Tibial nerve (tissue), 4 donors: Measurements from ENCODE around the gene OBSCN. TPM values are rescaled to one million over a fixed set of nuclear protein-coding genes. Genes with fewer than 3 reads are reported as not detected.

Experiments used
- DNase-seq, 2 donors: peaks; one replicate each; pipeline ENCODE4 v3.0.0-alpha.2; 2019; ENCODE audit warnings: low spot score in 2 of 2
- H3K27ac ChIP-seq, 4 donors: fragments of 200-600 bp; sonication (generic) in 3 of 4; one replicate each; pipeline ENCODE4 v1.5.1; 2017 to 2019; ENCODE audit warnings: mild to moderate bottlenecking in 1 of 4
- H3K27me3 ChIP-seq, 2 donors: fragments of 200-600 bp; sonication (generic) in 1 of 2; one replicate each; pipeline versions ENCODE4 v1.5.1 to v1.6.0; 2017 to 2019
- H3K36me3 ChIP-seq, 3 donors: fragments of 200-600 bp; sonication (generic); one replicate each; pipeline ENCODE4 v1.5.1; 2018 to 2019
- H3K4me1 ChIP-seq, 4 donors: fragments of 200-600 bp; sonication (generic) in 3 of 4; one replicate each; pipeline ENCODE4 v1.5.1; 2017 to 2019
- H3K4me3 ChIP-seq, 4 donors: fragments of 200-600 bp; sonication (generic) in 3 of 4; one replicate each; pipeline ENCODE4 v1.5.1; 2017 to 2019; ENCODE audit warnings: mild to moderate bottlenecking in 1 of 4, moderate library complexity in 1 of 4
- H3K9me3 ChIP-seq, 4 donors: fragments of 200-600 bp; sonication (generic) in 3 of 4; one replicate each; pipeline ENCODE4 v1.5.1; 2017 to 2019
- EP300 ChIP-seq, 2 donors: sonication (generic); formaldehyde crosslinking; IDR thresholded peaks; one replicate each; pipeline ENCODE4 v1.6.1; 2017; ENCODE audit warnings: antibody characterized with exemption in 2 of 2, mild to moderate bottlenecking in 1 of 2
- POLR2A ChIP-seq, 2 donors: fragments of 450-650 bp; IDR thresholded peaks; one replicate each; pipeline ENCODE4 v1.6.1; 2017; ENCODE audit warnings: antibody characterized with exemption in 2 of 2, mild to moderate bottlenecking in 2 of 2, moderate library complexity in 2 of 2
- WGBS, 2 donors: methylation state at CpG; one replicate each; pipeline ENCODE4 v1.1.5; 2018; 5-methylcytosine and 5-hydroxymethylcytosine counted together
- total RNA-seq, 4 donors: library from RNA; depleted of rRNA; stranded (reverse); fragments of >200 nt; gene quantifications; one replicate each; pipeline ENCODE4 v1.1.0, GENCODE V29; 2016
- TF ChIP-seq, protein P1 (sequence below), 5 experiments: fragments of 200-600 bp in 3 of 5; fragments of 450-650 bp in 2 of 5; sonication (generic) in 3 of 5; IDR thresholded peaks; one replicate each; pipeline ENCODE4 v1.5.1; 2016 to 2019; ENCODE audit warnings: antibody characterized with exemption in 5 of 5, mild to moderate bottlenecking in 3 of 5, moderate library complexity in 2 of 5

Gene OBSCN
- total RNA-seq, 4 donors from 2014 or later, result 8.5 to 22.6 (median 19.0) TPM

DNA sequence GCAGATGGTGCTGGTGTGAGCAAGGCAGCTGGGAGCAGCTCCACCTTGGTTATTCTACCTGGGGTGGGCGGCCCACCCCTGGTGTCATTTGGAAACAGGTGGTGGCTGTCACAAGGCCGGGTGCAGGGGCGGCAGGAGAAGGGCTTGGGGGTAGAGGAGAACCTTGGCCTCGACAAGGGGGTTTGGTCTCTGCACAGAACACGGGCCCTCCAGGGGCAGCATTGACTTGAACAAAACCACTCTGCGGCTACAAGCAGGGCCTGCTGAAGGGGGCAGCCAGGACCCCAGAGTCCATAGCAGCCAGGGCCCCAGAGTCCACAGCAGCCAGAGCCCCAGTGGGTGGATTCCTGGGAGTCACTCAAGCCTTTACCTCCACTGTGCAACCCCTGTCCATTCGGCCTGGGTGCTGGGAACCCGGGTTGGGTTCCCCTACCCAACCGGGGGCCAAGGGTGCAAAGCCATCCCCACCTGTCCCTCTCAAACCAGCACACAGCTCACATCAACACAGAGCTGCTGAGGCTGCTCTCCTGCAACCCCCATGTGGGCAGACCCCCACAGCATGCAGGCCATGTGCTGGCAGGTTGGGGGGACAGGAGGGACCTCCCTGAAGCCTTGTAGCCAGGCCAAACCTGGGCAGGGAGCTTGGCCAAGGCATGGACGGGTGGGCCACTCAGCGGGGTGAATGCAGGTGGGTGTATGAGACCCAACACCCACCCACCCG lies 191.1 kb downstream of the OBSCN start:
- Histone ChIP-seq H3K4me3 (no peak overlapping the region), H3K4me1 (peaks cover 0 to 17% (median 2%) of the 10 kb centered on the region in 4 donors), H3K9me3 (no peaks in the 10 kb centered on the region), H3K27ac (no peak overlapping the region), H3K36me3 (peaks cover 0 to 91% (median 8%) of the 10 kb centered on the region in 3 donors), H3K27me3 (no peaks in the 10 kb centered on the region)
- TF ChIP-seq, protein P1, sequence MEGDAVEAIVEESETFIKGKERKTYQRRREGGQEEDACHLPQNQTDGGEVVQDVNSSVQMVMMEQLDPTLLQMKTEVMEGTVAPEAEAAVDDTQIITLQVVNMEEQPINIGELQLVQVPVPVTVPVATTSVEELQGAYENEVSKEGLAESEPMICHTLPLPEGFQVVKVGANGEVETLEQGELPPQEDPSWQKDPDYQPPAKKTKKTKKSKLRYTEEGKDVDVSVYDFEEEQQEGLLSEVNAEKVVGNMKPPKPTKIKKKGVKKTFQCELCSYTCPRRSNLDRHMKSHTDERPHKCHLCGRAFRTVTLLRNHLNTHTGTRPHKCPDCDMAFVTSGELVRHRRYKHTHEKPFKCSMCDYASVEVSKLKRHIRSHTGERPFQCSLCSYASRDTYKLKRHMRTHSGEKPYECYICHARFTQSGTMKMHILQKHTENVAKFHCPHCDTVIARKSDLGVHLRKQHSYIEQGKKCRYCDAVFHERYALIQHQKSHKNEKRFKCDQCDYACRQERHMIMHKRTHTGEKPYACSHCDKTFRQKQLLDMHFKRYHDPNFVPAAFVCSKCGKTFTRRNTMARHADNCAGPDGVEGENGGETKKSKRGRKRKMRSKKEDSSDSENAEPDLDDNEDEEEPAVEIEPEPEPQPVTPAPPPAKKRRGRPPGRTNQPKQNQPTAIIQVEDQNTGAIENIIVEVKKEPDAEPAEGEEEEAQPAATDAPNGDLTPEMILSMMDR (IDR thresholded peaks at IDR 0.05), result no peak
- no peak for TF ChIP-seq EP300 (IDR thresholded peaks at IDR 0.05)
- TF ChIP-seq POLR2A (IDR thresholded peaks at IDR 0.05), result no peak
- WGBS, 2 donors, result 91% methylated on average over 11 to 12 of the region's 12 CpGs
- DNase-seq, result no peak

DNA sequence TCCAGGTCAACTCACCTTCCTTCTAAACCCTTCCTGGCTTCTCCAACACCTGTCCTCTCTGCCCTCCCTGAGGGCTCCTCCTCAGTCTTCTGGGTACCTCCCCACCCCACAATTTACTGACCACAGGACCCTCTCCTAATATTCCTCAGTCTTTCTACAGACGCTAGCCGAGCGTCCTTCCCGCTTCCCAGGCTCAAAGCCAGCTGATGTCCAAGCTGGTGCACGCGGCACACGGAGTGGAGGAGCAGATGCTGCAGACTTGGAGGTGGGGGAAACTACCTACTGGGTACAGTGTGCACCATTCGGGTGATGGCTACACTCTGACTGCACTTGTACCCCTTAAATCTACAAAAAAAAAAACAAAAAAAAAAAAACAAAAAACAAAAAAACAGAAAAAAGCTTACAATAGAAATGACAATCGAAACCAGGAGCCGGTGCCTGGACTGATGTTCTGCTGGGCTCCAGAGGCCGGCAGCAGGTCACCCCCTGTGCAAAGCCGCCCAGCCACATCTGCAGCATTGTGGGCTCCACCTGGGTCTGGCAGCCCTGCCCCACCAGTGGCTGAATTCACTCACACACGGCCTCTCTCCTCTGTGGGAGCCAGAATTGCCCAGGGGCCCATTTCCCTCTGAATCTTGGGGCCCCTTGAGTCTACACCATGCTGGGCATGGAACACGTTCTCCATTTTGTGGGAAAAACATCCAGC lies 191.8 kb downstream of the OBSCN start:
- Histone ChIP-seq H3K27ac (no peak overlapping the region), H3K9me3 (no peaks in the 10 kb centered on the region), H3K4me3 (no peak overlapping the region), H3K4me1 (peaks cover 0 to 19% (median 9%) of the 10 kb centered on the region in 4 donors), H3K27me3 (no peaks in the 10 kb centered on the region), H3K36me3 (peaks cover 0 to 83% (median 8%) of the 10 kb centered on the region in 3 donors)
- TF ChIP-seq POLR2A (IDR thresholded peaks at IDR 0.05), result no peak
- DNase-seq, result no peak
- 91 to 93% methylated on average over 14 of the region's 14 CpGs for WGBS, 2 donors

DNA sequence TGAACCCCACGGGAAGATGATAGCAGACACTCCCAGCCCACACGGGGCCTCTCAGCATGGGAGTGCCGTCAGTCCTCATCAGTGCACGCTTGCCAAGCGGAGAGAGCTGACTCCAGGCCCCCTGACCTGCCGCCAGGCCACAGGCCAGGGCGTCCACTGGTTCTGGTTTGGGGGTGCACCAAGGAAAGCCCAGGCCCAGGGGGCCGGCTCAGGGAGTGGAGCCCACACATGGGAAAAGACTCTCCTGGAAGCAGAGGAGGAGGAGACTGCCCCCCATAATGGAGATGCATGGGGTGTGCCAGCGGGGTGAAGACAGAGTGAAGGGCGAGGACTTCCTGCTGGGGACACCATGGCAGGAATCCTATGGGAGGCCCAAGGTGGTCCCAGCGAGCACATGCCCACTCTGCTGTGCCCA lies 192.4 kb downstream of the OBSCN start:
- 79 to 84% methylated on average over 11 of the region's 11 CpGs for WGBS, 2 donors
- no peaks in the 10 kb centered on the region for H3K27me3 ChIP-seq
- DNase-seq, result no peak
- H3K9me3 ChIP-seq, result no peaks in the 10 kb centered on the region
- H3K4me1 ChIP-seq, result peaks cover 0 to 24% (median 15%) of the 10 kb centered on the region in 4 donors
- H3K4me3 ChIP-seq, result no peak overlapping the region
- TF ChIP-seq EP300 (IDR thresholded peaks at IDR 0.05) (no peak), POLR2A (IDR thresholded peaks at IDR 0.05) (no peak)
- TF ChIP-seq, protein P1 (IDR thresholded peaks at IDR 0.05), result no peak
- H3K27ac ChIP-seq, result no peak overlapping the region
- H3K36me3 ChIP-seq, result peaks cover 0 to 78% (median 8%) of the 10 kb centered on the region in 3 donors

DNA sequence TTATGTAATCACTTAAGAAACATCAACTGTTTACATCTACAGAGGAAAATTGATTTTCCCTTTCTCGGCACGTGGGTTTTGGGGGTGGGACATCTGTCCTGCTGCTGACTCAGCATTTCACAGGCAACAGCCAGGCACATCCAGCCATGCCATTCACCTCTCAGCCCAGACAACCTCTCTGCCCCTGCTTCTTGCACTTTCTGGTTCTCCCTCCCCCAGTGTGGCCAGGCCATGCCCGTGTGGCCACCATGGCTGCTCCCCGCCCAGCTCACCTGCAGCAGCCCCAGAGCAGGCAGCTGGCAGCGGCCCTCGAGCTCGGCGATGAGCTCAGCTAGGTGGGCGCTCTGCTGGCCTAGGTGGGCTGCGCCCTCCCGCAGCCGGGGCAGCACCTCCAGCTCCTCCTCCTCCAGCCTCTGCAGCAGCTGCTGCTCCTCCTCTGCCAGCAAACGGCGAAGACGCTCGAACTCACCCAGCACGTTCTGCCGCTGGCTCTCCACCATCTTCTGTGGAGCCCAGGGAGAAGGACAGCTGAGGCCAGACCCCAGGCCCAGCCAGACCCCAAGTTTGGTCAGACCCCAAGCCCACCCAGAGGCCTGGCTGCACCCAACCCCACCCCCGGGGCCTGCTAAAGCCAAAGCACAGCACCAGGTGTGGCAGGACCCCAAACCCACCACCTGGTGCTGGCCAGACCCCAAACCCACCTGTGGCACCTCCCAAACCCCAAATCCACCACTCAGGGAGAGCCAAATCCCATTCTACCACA lies 193.0 kb downstream of the OBSCN start:
- 85 to 89% methylated on average over 12 to 17 of the region's 19 CpGs for WGBS, 2 donors
- H3K36me3 ChIP-seq, result peaks cover 0 to 72% (median 8%) of the 10 kb centered on the region in 3 donors
- TF ChIP-seq EP300 (IDR thresholded peaks at IDR 0.05), result no peak
- TF ChIP-seq, protein P1 (IDR thresholded peaks at IDR 0.05), result no peak
- TF ChIP-seq POLR2A (IDR thresholded peaks at IDR 0.05), result no peak
- H3K27ac ChIP-seq, result no peak overlapping the region
- no peaks in the 10 kb centered on the region for H3K9me3 ChIP-seq
- H3K27me3 ChIP-seq, result no peaks in the 10 kb centered on the region
- DNase-seq, result no peak
- peaks cover 0 to 31% (median 21%) of the 10 kb centered on the region in 4 donors for H3K4me1 ChIP-seq
- no peak overlapping the region for H3K4me3 ChIP-seq

DNA sequence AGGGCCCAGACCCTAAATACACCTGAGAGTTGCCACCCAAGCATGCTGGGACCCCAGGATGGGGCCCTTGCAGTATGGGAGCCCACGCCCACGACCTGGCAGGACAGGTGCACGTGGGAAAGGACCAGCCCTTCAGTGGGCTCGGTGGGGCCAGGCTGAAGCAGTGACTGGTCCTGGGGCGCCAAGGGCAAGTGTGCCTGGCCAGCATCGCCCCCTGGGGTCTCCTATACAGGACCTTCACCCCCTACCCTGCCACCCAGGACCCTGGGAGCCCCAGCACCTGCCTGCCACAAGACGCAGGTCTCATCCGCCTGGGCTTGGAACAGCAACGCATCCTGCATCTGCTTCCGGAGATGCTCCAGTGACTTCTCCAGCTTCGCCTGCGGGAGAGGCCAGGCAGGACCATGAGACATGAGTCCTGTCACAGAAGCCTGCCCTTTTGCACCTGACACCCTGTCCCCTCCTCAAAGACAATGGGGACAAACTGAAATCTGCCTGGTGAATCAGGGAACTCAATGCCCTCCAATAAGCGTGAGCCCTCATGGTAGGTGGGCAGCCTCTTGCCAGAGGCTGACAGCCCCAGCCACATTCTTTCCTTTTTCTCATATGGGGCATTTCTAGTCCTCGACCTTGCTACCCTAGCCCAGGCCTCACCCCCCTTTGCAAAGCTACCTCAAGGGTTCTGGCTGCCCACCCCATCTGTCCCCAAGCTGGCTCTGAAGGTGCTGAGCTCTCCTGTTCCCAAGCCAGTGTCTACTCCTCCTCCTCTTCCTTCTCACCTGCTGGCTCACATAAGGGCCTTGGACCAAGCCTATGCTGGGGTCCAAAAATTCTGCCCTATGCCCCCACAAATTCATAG lies 194.2 kb downstream of the OBSCN start:
- 93 to 95% methylated on average over 12 to 14 of the region's 14 CpGs for WGBS, 2 donors
- Histone ChIP-seq H3K4me3 (no peak overlapping the region), H3K27ac (no peak overlapping the region), H3K36me3 (peaks cover 0 to 60% (median 8%) of the 10 kb centered on the region in 3 donors), H3K9me3 (no peaks in the 10 kb centered on the region), H3K27me3 (no peaks in the 10 kb centered on the region), H3K4me1 (peaks cover 0 to 33% (median 21%) of the 10 kb centered on the region in 4 donors)
- no peak for DNase-seq
- TF ChIP-seq POLR2A (IDR thresholded peaks at IDR 0.05), result no peak
- no peak for TF ChIP-seq EP300 (IDR thresholded peaks at IDR 0.05)
- TF ChIP-seq, protein P1 (IDR thresholded peaks at IDR 0.05), result no peak
